Fibroblast of pulmonary artery (primary cell): ENCODE results near the gene DUSP5.

Source experiments
- DNase-seq: peaks from one replicate; pipeline ENCODE4 v3.0.0-alpha.2; 2010; ENCODE audit warnings: low read depth
- H3K4me3 ChIP-seq: replicated peaks from 2 replicates; pipeline ENCODE4 v1.5.1; 2011; ENCODE audit warnings: low read depth, mild to moderate bottlenecking, control low read depth, low read length, moderate library complexity
- TF ChIP-seq, protein P1 (sequence below): IDR thresholded peaks from 2 replicates; pipeline ENCODE4 v1.5.1; 2011; ENCODE audit warnings: mild to moderate bottlenecking, control low read depth, low read length, inconsistent platforms; ENCODE audit errors: missing control alignments

Gene DUSP5

DNA sequence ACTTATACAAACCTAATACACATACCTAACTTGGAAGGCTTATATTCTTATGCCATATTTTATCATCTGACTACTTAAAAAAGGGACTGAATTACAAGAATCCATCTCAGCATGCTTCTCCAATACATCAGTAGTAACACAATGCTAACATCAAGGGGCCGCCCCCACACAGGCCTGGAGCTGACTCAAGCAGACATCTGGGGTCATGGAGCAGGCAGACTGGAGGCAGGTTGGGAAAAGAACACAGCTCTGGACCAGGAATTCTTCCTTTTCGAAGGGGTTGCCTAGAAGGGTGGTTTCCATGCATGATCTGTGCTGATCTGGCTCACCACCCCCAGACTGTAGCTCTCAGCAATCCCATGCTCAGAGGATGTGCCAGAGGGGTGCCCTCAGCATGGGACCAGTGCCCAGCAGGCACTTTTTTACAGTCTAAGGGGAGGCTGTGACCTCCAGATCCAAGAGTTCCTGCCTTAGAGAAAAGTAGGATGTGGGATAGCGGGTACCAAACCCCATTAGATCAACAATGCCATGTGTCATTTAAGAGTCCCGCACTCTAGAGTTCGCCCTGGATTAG, 26.1 kb upstream of the DUSP5 start:
- DNase-seq, result peak; percentile 65
- H3K4me3 ChIP-seq, result no peak overlapping the region
- TF ChIP-seq, protein P1, sequence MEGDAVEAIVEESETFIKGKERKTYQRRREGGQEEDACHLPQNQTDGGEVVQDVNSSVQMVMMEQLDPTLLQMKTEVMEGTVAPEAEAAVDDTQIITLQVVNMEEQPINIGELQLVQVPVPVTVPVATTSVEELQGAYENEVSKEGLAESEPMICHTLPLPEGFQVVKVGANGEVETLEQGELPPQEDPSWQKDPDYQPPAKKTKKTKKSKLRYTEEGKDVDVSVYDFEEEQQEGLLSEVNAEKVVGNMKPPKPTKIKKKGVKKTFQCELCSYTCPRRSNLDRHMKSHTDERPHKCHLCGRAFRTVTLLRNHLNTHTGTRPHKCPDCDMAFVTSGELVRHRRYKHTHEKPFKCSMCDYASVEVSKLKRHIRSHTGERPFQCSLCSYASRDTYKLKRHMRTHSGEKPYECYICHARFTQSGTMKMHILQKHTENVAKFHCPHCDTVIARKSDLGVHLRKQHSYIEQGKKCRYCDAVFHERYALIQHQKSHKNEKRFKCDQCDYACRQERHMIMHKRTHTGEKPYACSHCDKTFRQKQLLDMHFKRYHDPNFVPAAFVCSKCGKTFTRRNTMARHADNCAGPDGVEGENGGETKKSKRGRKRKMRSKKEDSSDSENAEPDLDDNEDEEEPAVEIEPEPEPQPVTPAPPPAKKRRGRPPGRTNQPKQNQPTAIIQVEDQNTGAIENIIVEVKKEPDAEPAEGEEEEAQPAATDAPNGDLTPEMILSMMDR, result no peak

DNA sequence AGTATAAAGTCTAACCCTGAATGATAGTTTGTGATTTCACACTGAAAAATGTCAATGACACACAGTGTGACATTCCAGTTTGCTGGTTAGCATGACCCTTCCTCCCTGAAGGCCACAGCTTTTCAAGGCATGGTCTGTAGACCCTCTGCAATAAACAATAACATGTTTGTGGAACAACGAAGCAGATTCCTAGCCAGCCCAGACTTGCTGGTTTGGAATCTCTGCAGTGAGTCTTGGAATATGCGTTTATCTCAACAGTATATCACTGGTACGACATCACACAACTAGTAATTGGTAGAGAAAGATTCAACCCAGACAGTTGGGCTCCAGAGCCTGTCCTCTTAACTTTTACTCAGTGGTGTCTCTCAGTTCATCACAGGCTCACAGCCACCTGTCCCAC, 23.7 kb upstream of the DUSP5 start:
- TF ChIP-seq, protein P1, result no peak

DNA sequence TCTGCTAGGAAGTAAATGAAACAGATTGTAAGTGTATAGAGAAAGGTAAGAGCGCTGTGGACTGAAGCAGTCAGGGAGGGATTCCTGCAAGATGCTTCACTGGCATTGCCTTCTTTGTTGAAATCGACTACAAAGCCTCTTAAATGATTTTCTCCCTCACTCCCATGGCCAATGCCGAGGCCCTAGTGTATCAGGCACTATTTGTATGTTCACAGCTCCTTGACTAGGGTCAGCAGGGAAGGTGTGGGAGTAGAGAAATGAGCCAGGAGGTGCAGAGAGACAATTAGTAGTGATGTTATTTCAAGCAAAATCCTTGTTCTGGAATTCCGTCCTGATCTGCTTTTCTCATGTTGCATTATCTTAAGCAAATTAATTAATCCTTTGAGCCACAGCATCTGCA, 22.9 kb upstream of the DUSP5 start:
- H3K4me3 ChIP-seq, result no peak overlapping the region
- TF ChIP-seq, protein P1, result no peak
- DNase-seq, result no peak

More for the DNA sequence above, 23.7 kb upstream of the DUSP5 start:
- no peak overlapping the region for H3K4me3 ChIP-seq
- DNase-seq, result no peak

DNA sequence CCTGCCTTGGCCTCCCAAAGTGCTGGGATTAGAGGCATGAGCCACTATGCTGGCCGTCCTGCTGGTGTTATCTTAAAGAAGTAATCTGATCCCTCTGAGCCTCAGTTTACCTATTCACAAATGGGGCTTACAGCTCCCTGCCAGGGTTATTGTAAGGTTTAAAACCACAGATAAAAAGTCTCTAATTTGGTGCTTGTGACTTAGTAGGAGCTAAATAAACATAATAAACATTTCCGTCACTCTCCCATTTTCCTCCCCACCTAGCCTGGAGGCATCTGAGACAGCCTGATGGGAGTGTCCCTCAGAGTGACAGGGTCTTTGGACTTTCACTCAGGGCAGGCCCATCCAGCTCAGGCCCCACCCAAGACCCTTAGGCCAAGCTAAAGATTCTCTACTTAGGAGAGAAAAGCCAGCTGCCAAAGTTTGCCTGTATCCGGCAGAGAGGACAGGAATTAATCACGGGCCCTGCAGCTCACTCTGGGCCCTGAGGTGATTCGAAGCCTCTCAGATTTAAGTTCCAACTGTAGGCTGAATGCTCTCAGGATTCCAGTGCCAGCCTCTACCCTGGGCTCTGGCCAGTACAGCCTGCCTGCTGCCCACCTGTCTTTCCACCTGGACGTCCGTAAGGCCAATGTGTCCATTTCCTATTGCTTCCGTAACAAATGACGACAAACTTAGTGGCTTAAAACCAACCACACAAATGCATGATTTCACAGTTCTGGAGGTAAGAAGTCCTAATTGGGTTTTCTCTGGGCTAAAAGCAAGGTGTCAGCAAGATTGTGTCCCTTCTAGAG, 21.8 kb upstream of the DUSP5 start:
- no peak overlapping the region for H3K4me3 ChIP-seq
- TF ChIP-seq, protein P1, result no peak
- DNase-seq, result no peak

DNA sequence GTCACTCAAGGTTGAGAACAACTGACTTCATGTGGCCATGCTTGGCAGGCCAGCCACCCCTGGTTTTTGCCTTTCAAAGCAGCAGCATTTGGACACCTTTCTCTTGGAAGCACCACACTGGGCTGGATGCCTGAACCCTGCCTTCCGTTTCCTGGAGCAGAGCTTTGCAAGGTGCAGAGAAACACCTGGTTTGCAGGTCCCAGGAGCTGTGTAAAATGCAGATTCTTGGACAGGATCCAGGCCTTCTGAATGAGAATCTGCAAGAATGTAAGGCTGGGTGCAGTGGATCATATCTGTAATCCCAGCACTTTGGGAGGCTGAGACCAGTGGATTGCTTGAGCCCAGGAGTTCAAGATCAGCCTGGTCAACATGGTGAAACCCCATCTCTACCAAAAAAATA, 18.0 kb upstream of the DUSP5 start:
- no peak for DNase-seq
- no peak overlapping the region for H3K4me3 ChIP-seq
- TF ChIP-seq, protein P1, result no peak

DNA sequence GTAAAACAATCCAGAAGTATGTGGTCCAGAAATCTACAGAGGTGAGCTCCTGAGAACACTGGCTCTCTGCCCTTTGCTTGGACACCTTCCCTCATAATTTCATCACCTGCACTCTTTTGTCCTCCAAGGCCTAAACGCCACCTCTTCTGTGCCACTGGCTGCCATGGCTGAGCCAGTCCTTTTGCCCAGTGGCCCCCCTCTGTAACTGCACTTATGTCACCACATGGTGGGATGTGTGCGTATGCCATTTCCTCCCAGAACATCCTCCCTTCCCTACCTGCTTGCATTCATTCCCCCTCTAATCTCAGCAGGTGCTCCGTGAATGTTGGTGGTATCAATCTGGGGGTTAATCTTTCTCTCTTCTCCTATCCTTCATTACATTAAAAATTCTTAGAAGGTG, 17.3 kb upstream of the DUSP5 start:
- TF ChIP-seq, protein P1, result no peak
- no peak overlapping the region for H3K4me3 ChIP-seq
- DNase-seq, result no peak
